ENCODE results near the gene TTC28.
"Not testable (repeated sequence)": the region's sequence is repeated elsewhere in the genome, so short reads cannot be mapped to it uniquely, and the experiment has no call there.

The TTC28 gene

DNA sequence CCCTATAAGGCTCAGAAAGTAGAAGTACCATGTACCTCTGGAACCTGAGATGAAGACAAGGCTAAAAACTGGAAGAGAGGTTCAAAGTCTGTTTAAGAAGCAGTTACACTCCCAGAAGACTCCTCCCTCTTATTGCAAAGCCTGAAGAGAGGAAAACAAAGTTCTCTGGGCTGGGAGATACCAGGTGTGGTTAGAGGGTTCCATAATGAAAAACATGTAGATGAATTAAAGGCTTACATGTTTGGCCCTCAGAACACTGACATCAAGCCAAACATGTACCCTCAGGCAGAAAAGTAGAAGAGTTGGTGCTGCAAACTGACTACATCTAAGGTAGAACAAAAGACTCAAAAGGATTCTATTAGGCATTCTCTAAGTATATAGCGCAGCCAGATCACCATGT lies 205.3 kb downstream of the TTC28 start:
- H2BK15ac ChIP-seq (replicated peaks; ENCODE audit: low read depth), result no peak overlapping the region
- no peak overlapping the region for H3K9ac ChIP-seq (ENCODE audit: low read length)
- H3K4me2 ChIP-seq (ENCODE audit: low read length), result no peak overlapping the region
- no peak overlapping the region for H4K5ac ChIP-seq (ENCODE audit: low read length)
- no peak overlapping the region for H3K4me3 ChIP-seq (ENCODE audit: low read length)
- no peak overlapping the region for H3K56ac ChIP-seq (ENCODE audit: low read length)
- H3K79me2 ChIP-seq (ENCODE audit: control insufficient read depth, insufficient read depth, low read length), result no peaks in the 10 kb centered on the region
- H3K27me3 ChIP-seq (ENCODE audit: insufficient read depth, low read length, poor library complexity), result no peaks in the 10 kb centered on the region
- WGBS (ENCODE audit: extremely low coverage, insufficient coverage, low lambda C conversion rate), result no CpG with 5 or more reads among the region's 1 CpG
- no peaks in the 10 kb centered on the region for H3K36me3 ChIP-seq (ENCODE audit: control insufficient read depth, insufficient read depth, low read length)
- no peak overlapping the region for H3K18ac ChIP-seq (ENCODE audit: low read length)
- no peak for DNase-seq
- no peak overlapping the region for H2AK5ac ChIP-seq (ENCODE audit: low read length)
- H2BK5ac ChIP-seq (ENCODE audit: low read length), result no peak overlapping the region
- H3K4me1 ChIP-seq (ENCODE audit: control insufficient read depth, low read depth, low read length), result no peaks in the 10 kb centered on the region
- no peak overlapping the region for H3K4ac ChIP-seq (ENCODE audit: low read depth, low read length)
- H3K79me1 ChIP-seq (ENCODE audit: low read length), result no peaks in the 10 kb centered on the region
- no peak overlapping the region for H3K27ac ChIP-seq (ENCODE audit: low read depth, low read length)
- H3K23ac ChIP-seq (ENCODE audit: low read length), result no peak overlapping the region
- H4K8ac ChIP-seq (ENCODE audit: low read depth, low read length), result no peak overlapping the region
- H2BK120ac ChIP-seq (ENCODE audit: low read depth, low read length), result no peak overlapping the region

DNA sequence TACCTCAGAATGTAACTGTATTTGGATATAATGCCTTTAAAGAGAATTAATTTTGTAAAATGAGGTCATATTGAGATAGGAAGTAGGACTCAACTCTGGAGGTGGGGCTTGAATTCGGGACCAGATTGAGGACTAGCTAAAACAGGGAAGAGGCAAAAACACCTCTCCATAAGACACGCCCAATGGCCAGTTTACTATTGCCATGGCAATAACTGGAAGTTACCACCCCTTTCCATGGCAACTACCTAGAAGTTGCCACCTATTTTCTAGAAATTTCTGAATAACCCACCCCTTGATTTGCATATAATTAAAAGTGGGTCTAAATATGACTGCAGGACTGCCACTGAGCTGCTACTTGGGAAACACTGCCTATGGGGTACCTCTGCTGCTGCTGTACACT lies 206.4 kb downstream of the TTC28 start:
- Histone ChIP-seq H3K23ac (ENCODE audit: low read length) (no peak overlapping the region), H3K36me3 (ENCODE audit: control insufficient read depth, insufficient read depth, low read length) (no peaks in the 10 kb centered on the region), H3K4ac (ENCODE audit: low read depth, low read length) (no peak overlapping the region), H3K4me1 (ENCODE audit: control insufficient read depth, low read depth, low read length) (no peaks in the 10 kb centered on the region), H2BK120ac (ENCODE audit: low read depth, low read length) (no peak overlapping the region), H2BK15ac (replicated peaks; ENCODE audit: low read depth) (no peak overlapping the region), H3K18ac (ENCODE audit: low read length) (no peak overlapping the region), H3K4me3 (ENCODE audit: low read length) (no peak overlapping the region), H3K27me3 (ENCODE audit: insufficient read depth, low read length, poor library complexity) (no peaks in the 10 kb centered on the region), H3K4me2 (ENCODE audit: low read length) (no peak overlapping the region), H2BK5ac (ENCODE audit: low read length) (no peak overlapping the region), H3K27ac (ENCODE audit: low read depth, low read length) (no peak overlapping the region), H3K9ac (ENCODE audit: low read length) (no peak overlapping the region), H4K5ac (ENCODE audit: low read length) (no peak overlapping the region), H3K79me1 (ENCODE audit: low read length) (no peaks in the 10 kb centered on the region), H4K8ac (ENCODE audit: low read depth, low read length) (no peak overlapping the region), H2AK5ac (ENCODE audit: low read length) (no peak overlapping the region), H3K56ac (ENCODE audit: low read length) (no peak overlapping the region), H3K79me2 (ENCODE audit: control insufficient read depth, insufficient read depth, low read length) (no peaks in the 10 kb centered on the region)
- DNase-seq, result no peak
- WGBS (ENCODE audit: extremely low coverage, insufficient coverage, low lambda C conversion rate), result no CpG with 5 or more reads among the region's 2 CpGs

GRCh38 chr22:28467055-28467454 lies 212.6 kb downstream of the TTC28 start:
- not testable (repeated sequence) for H4K5ac ChIP-seq (ENCODE audit: low read length)
- WGBS (ENCODE audit: extremely low coverage, insufficient coverage, low lambda C conversion rate), result no CpG with 5 or more reads among the region's 1 CpG

GRCh38 chr22:28466399-28466798 lies 213.2 kb downstream of the TTC28 start:
- no peak overlapping the region for H3K4ac ChIP-seq (ENCODE audit: low read depth, low read length)
- no peak overlapping the region for H3K27ac ChIP-seq (ENCODE audit: low read depth, low read length)
- no peak overlapping the region for H2BK15ac ChIP-seq (replicated peaks; ENCODE audit: low read depth)
- no peak overlapping the region for H2BK5ac ChIP-seq (ENCODE audit: low read length)
- H3K18ac ChIP-seq (ENCODE audit: low read length), result no peak overlapping the region
- H3K4me2 ChIP-seq (ENCODE audit: low read length), result no peak overlapping the region
- H3K4me1 ChIP-seq (ENCODE audit: control insufficient read depth, low read depth, low read length), result no peaks in the 10 kb centered on the region
- WGBS (ENCODE audit: extremely low coverage, insufficient coverage, low lambda C conversion rate), result no CpG with 5 or more reads among the region's 4 CpGs
- H3K79me1 ChIP-seq (ENCODE audit: low read length), result no peaks in the 10 kb centered on the region
- H3K56ac ChIP-seq (ENCODE audit: low read length), result no peak overlapping the region
- no peaks in the 10 kb centered on the region for H3K79me2 ChIP-seq (ENCODE audit: control insufficient read depth, insufficient read depth, low read length)
- no peak overlapping the region for H3K9ac ChIP-seq (ENCODE audit: low read length)
- H2BK120ac ChIP-seq (ENCODE audit: low read depth, low read length), result no peak overlapping the region
- no peaks in the 10 kb centered on the region for H3K27me3 ChIP-seq (ENCODE audit: insufficient read depth, low read length, poor library complexity)
- H3K4me3 ChIP-seq (ENCODE audit: low read length), result no peak overlapping the region
- no peak overlapping the region for H2AK5ac ChIP-seq (ENCODE audit: low read length)
- H4K5ac ChIP-seq (ENCODE audit: low read length), result no peak overlapping the region
- no peak overlapping the region for H4K8ac ChIP-seq (ENCODE audit: low read depth, low read length)
- no peak overlapping the region for H3K23ac ChIP-seq (ENCODE audit: low read length)
- no peak for DNase-seq
- no peaks in the 10 kb centered on the region for H3K36me3 ChIP-seq (ENCODE audit: control insufficient read depth, insufficient read depth, low read length)

More at GRCh38 chr22:28467055-28467454, 212.6 kb downstream of the TTC28 start:
- H3K4me2 ChIP-seq (ENCODE audit: low read length); H2BK15ac ChIP-seq (replicated peaks; ENCODE audit: low read depth); H4K8ac ChIP-seq (ENCODE audit: low read depth, low read length); H3K23ac ChIP-seq (ENCODE audit: low read length); H3K56ac ChIP-seq (ENCODE audit: low read length); H3K9ac ChIP-seq (ENCODE audit: low read length); H2BK120ac ChIP-seq (ENCODE audit: low read depth, low read length); H3K79me1 ChIP-seq (ENCODE audit: low read length); H3K4me3 ChIP-seq (ENCODE audit: low read length); H2BK5ac ChIP-seq (ENCODE audit: low read length); H3K36me3 ChIP-seq (ENCODE audit: control insufficient read depth, insufficient read depth, low read length); DNase-seq; H2AK5ac ChIP-seq (ENCODE audit: low read length); H3K27me3 ChIP-seq (ENCODE audit: insufficient read depth, low read length, poor library complexity); H3K4ac ChIP-seq (ENCODE audit: low read depth, low read length); H3K79me2 ChIP-seq (ENCODE audit: control insufficient read depth, insufficient read depth, low read length); H3K4me1 ChIP-seq (ENCODE audit: control insufficient read depth, low read depth, low read length); H3K18ac ChIP-seq (ENCODE audit: low read length); H3K27ac ChIP-seq (ENCODE audit: low read depth, low read length): not testable (repeated sequence)

- H3K79me2 ChIP-seq (ENCODE audit: control insufficient read depth, insufficient read depth, low read length), result no peaks in the 10 kb centered on the region
- H3K27ac ChIP-seq (ENCODE audit: low read depth, low read length), result no peak overlapping the region
- no peak overlapping the region for H3K4me3 ChIP-seq (ENCODE audit: low read length)
- no peak overlapping the region for H2BK120ac ChIP-seq (ENCODE audit: low read depth, low read length)
- H3K4me2 ChIP-seq (ENCODE audit: low read length), result no peak overlapping the region
- H3K27me3 ChIP-seq (ENCODE audit: insufficient read depth, low read length, poor library complexity), result no peaks in the 10 kb centered on the region
- no peak overlapping the region for H2AK5ac ChIP-seq (ENCODE audit: low read length)
- no peak overlapping the region for H4K8ac ChIP-seq (ENCODE audit: low read depth, low read length)
- no peak overlapping the region for H3K56ac ChIP-seq (ENCODE audit: low read length)
- no peak overlapping the region for H3K23ac ChIP-seq (ENCODE audit: low read length)
- no peaks in the 10 kb centered on the region for H3K79me1 ChIP-seq (ENCODE audit: low read length)
- H3K36me3 ChIP-seq (ENCODE audit: control insufficient read depth, insufficient read depth, low read length), result no peaks in the 10 kb centered on the region
- no peak overlapping the region for H2BK5ac ChIP-seq (ENCODE audit: low read length)
- H3K4me1 ChIP-seq (ENCODE audit: control insufficient read depth, low read depth, low read length), result no peaks in the 10 kb centered on the region
- WGBS (ENCODE audit: extremely low coverage, insufficient coverage, low lambda C conversion rate), result no CpG with 5 or more reads among the region's 1 CpG
- no peak overlapping the region for H4K5ac ChIP-seq (ENCODE audit: low read length)
- no peak overlapping the region for H3K9ac ChIP-seq (ENCODE audit: low read length)
- no peak overlapping the region for H2BK15ac ChIP-seq (replicated peaks; ENCODE audit: low read depth)
- H3K4ac ChIP-seq (ENCODE audit: low read depth, low read length), result no peak overlapping the region
- no peak for DNase-seq
- no peak overlapping the region for H3K18ac ChIP-seq (ENCODE audit: low read length)
Observed at GRCh38 chr22:28465841-28466240, 213.8 kb downstream of the TTC28 start.

DNA sequence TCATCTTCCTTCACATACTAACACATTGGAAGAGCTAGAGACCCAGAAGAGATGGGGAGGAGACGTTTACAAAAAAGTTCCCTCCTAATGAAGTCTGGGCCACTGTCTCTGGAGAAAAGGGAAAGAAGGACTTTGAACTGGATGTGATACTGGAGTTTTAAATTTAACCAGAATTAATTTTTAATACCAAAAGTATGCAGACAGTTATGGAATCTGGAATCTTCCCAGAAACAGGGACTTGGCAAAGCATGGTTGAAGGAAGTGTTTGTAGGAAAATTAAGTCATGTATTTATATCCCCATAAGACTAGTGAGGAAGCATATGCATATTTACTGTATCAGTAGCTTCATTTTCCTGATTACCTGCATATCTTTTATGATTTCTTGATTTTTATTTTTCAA lies 215.5 kb downstream of the TTC28 start:
- Histone ChIP-seq H3K23ac (ENCODE audit: low read length) (no peak overlapping the region), H4K8ac (ENCODE audit: low read depth, low read length) (no peak overlapping the region), H2BK15ac (replicated peaks; ENCODE audit: low read depth) (no peak overlapping the region), H3K79me1 (ENCODE audit: low read length) (no peaks in the 10 kb centered on the region), H3K4ac (ENCODE audit: low read depth, low read length) (no peak overlapping the region), H3K36me3 (ENCODE audit: control insufficient read depth, insufficient read depth, low read length) (no peaks in the 10 kb centered on the region), H2BK5ac (ENCODE audit: low read length) (no peak overlapping the region), H3K18ac (ENCODE audit: low read length) (no peak overlapping the region), H3K4me2 (ENCODE audit: low read length) (no peak overlapping the region), H2BK120ac (ENCODE audit: low read depth, low read length) (no peak overlapping the region), H2AK5ac (ENCODE audit: low read length) (no peak overlapping the region), H3K27me3 (ENCODE audit: insufficient read depth, low read length, poor library complexity) (no peaks in the 10 kb centered on the region), H3K79me2 (ENCODE audit: control insufficient read depth, insufficient read depth, low read length) (no peaks in the 10 kb centered on the region), H3K56ac (ENCODE audit: low read length) (no peak overlapping the region), H3K27ac (ENCODE audit: low read depth, low read length) (no peak overlapping the region), H3K9ac (ENCODE audit: low read length) (no peak overlapping the region), H4K5ac (ENCODE audit: low read length) (no peak overlapping the region), H3K4me1 (ENCODE audit: control insufficient read depth, low read depth, low read length) (no peaks in the 10 kb centered on the region), H3K4me3 (ENCODE audit: low read length) (no peak overlapping the region)
- DNase-seq, result no peak
- WGBS (ENCODE audit: extremely low coverage, insufficient coverage, low lambda C conversion rate), result no CpG with 5 or more reads among the region's 1 CpG

Data from mesendoderm (in vitro differentiated cells).